ENCODE data around the gene VAV2. TPM values are rescaled to one million over a fixed set of nuclear protein-coding genes. Genes with fewer than 3 reads are reported as not detected.

The VAV2 gene
- total RNA-seq, 1 experiment from 2014 or later: 12.5 TPM

DNA sequence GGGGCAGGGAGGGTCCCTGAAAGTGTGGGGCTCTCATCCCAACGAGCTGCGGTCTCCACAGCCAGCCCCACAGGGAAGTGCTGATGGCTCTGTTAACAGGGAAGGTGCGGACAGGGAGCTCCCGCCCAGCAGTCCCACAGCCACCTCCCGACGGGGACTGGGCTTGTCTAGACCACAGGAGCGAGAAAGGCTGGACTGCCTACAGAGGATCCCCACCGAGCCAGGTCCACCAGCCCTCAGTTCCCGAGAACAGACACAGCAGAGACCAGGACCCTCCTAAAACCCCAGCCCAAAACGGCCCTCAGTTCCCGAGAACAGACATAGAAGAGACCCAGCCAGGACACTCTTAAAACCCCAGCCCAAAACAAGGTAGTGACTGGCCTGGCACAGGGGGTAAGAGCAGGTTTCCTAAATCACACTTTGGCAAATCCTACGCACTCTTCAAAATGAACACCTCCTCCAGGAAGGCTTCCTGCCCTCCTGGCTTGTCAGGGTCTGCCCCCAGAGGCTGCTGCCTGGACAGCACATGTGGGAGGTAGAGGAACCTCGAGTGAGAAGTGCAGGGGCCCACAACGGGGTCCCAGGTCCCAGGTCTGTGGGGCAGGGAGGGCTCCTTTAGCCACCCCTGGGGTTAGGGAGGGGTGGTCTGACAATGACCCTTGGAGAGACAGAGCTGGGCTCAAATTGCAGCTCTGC is 167.9 kb downstream of the VAV2 start:
- no peak for DNase-seq (ENCODE audit: low read depth)

- no peak for DNase-seq (ENCODE audit: low read depth)
Measured at GRCh38 chr9:133823189-133824105, 168.7 kb downstream of the VAV2 start.

DNA sequence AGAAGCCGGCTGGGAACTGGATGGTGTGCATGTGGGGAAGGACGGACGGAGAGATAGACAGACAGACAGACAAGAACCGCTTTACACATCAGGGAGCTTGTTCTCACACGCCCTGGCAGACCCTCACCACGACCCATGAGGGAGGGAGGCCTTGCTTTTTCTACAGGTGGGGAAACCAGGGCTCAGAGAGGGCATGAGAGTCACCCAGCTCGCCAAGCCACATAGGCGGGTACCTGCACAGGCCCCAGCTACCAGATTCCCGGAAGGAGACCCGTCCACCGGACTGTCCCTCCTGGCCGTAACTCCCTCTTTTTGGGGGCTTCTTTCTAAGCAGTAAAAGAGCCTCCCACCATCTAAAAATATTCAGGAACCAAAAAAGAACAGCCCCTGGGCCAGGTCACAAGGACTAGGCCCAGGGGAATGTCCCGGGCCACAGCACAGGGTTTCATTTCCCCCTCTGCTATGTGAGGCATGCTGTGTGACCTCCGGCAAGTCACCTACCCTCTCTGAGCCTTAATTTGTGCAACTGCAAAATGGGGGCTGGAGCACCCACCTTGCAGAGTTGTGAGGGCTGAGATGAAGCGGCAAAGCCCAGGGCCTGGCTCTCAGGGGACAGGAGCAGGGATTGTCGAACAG is 169.6 kb downstream of the VAV2 start:
- no peak for DNase-seq (ENCODE audit: low read depth)

DNA sequence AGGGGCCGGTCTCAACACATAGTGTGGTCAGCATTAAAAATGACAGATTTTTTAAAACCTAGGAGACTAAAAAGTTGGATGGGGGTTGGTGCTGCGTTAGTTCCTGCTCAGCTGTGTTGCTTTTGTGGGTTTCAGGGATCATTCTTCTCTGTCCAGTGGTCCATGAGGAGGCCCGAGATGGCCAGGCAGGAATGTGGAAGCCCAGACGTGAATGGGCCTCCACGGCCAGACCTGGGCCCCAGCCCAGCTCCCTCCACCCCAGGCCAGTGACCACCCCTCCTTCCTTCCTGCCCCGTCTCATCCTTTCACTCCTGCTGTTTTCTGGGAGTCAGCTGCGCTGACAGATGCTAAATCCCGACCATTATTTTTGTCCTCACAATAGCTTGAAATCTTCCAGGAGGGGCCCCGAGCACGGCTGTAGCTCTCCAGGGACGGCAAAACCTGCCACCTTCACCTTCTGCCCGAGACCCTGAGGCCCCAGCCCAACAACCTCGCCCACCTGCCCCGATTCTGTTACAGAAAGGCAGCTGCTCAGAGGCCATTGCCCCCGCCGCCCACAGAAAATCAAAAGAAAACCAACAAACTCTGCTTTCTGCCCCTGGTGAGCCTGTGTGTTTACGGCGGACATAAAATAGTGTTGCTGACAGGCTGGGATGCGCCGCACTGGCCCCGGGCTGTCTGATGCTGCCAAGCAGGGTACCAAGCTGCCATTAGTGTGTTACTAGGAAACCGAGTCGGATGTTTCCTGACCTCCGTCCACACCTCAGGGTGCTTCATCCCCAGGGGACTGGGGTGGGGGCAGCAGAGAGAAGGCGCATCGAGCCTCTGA is 170.3 kb downstream of the VAV2 start:
- DNase-seq (ENCODE audit: low read depth): no peak

- DNase-seq (ENCODE audit: low read depth): no peak
Measured at GRCh38 chr9:133819923-133820322, 172.2 kb downstream of the VAV2 start.

DNA sequence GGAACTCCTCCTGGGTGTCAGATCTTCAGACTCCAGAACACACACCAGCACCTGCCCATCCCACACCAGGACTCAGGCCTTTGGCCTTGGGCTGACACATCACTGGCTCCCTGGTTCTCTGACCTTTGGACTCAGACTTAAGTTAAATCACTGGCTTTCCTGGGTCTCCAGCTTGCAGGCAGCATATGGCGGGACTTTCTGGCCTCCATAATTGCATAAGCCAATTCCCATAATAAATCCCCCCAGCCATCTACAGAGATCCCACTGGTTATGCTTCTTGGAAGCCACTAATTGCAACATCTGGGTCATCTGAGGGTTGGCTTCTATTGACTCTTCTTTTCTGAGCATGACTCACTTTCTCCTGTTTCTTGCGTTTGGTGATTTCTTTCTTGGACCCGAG is 173.7 kb downstream of the VAV2 start:
- no peak for DNase-seq (ENCODE audit: low read depth)

DNA sequence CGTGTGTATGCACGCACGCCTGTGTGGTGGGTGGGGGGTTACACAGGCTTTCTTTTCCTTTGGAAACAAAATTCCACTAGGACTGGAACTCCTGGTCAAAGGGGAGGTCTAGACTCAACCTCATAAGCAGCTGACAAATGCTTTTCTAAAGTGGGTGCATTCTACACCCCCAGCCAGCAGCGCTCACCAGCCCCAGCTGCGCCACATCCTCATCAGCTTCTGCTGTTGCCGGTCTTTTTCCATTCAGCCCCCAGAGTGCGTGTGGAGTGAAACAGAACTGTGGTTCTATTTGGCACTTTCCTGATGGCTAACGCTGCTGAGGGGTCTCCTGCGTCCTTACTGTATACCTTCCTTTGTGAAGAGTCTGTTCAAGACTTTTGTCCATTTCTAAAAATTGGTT is 176.3 kb downstream of the VAV2 start:
- no peak for DNase-seq (ENCODE audit: low read depth)

DNA sequence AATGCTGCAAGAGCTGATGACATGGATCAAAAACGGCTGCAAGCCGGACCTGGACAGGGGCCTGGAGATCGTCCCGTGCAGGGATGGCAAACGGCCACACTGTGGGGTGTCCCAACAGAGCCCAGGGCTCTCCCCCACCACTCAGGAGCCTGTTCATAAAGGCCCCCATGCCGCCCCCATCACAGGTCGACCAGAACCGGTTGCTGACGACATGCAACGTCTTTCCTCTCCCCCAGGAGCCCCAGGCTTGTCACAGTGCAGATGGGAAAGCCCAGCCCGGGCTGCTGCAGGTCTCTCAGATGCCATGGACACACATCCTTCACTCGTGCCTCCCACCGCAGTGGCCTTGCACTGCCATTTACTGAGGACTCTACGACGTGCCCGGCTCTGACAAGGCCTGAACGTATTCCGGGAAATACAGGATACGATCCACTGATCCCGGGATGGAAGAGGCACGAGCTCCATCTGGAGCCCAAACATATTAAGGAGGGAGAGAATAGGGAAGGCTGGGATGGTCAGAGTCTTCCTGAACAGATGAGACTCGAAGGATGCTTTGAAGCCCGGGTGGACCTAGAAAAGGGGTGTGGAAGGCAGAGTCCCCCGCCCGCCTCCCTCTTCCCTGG is 177.4 kb downstream of the VAV2 start:
- no peak for DNase-seq (ENCODE audit: low read depth)

GRCh38 chr9:133813749-133814585 is 178.2 kb downstream of the VAV2 start:
- DNase-seq (ENCODE audit: low read depth): no peak

DNA sequence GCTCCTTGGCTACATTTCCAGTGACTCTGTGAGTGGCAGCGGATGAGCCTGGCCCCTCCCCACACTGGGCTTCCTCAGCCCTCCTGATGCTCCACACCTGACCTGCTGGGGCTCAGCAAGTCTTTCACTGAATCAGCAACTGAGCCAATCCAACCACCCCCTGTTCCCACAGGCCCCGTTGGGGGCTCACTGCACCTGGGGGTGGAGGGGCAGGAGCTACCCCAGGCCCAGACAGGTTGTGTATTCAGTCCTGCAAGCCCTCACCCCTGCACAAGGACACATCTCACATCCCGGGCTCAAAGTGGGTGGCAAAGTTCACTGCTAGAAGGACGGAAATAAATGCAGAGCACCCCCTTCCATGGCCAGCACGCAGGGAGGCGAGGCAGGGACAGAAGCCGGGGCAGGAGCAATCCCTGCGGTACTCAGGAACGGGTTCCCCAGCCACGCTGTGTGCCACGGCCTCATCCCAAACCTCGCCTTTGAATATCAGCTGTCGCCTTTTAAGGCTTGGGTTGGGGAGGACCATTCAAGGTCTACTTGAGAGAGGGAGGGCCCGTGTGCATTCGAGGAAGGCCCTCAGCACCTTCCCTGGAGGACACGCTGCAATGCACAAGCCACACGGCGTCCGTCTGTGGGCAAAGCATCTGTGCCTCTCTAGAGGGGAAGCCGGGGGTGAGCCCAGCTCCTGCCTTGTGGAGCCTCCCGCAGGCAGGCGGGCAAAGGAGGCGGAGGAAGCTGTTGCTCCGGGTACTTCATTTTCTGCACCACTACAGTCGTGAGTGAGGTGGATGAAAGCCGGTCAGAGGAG is 179.0 kb downstream of the VAV2 start:
- no peak for DNase-seq (ENCODE audit: low read depth)

- DNase-seq (ENCODE audit: low read depth): no peak
Measured at GRCh38 chr9:133812077-133812868, 179.9 kb downstream of the VAV2 start.

DNA sequence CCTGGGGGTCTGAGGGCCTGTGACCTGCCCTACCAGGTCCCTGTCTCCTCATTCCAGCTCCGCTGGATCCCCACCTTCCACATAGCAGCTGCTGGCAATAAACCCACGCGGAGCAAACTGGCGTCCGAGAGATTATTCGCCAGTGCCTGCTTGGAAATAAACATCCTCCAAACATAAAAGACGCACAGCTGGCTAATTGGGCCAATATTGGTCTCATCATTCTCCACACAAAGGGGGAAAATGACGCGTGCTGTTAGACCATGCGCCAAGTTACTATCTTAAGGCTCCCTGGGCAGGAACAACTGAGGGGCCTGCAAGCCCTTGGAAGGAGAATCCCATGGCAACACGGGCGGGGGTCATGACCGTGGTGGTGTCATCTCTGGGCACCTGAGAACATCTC is 180.7 kb downstream of the VAV2 start:
- no peak for DNase-seq (ENCODE audit: low read depth)

DNA sequence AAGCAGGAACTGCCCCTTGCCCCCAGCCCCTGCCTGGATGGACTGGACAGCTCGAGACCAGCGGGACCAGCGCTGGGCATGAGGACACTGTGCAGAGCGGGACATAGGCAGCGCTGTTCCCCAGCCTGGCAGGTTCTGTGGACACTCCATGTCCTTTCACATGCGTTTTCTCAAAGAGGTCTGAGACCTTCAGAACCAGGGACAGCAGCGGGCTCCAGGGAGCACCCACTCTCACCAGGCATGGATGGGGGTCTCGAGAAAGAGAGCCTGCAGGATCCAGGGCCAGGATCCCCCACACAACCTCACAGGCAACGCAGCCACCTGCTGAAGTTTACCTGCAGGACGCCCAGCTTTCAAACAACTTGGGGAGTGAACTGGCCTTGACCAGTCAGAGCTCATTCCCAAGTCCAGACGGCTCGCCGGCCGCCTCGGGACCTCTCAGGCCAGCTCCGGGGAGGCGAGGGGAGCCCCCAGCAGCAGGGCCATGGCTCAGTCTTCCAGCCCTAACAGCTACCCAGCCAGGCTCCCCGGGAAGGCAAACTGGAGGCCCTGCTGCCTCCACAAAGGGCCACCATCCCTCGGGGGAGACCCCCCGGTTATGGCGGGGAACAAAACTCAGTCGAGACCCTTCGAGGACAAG is 181.4 kb downstream of the VAV2 start:
- no peak for DNase-seq (ENCODE audit: low read depth)

DNA sequence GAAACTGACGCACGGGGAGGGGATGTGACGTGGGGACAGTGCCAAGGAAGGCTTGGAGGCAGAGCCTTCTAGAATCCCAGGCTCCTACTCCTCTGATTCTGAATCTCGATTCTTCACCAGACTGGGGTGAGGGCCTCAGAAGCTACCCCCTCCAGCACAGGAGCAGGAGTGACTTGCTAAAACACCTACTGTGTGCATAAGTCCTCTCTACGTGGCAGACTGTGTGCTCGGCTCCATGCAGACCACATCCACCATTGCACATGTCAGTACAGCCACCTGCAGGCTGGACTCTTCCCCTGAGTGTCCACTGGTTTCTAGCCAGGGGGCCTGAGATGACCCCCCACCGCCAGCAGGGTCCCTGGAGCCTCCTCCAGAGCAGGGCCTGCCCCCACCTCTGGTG is 182.8 kb downstream of the VAV2 start:
- DNase-seq (ENCODE audit: low read depth): no peak

DNA sequence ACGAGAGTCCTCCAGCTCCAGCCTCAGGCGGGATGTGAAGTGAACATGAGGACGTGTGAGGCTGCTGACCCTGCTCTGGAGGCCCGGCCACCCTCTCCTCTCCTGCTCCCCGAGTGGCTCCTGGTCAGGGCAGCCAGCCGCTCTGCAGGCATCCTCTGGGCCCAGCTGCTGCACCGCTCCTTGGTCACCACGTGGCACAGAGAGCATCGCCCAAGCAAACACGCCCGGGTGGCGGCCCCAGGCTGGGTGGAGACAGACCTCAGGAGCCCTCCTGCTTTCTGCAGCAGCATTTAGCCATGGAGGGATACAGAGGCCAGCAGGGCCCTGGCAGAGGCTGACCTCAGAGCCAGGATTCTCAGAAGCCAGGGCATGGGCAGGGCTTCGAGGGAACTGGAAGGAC is 184.3 kb downstream of the VAV2 start:
- DNase-seq (ENCODE audit: low read depth): no peak

DNA sequence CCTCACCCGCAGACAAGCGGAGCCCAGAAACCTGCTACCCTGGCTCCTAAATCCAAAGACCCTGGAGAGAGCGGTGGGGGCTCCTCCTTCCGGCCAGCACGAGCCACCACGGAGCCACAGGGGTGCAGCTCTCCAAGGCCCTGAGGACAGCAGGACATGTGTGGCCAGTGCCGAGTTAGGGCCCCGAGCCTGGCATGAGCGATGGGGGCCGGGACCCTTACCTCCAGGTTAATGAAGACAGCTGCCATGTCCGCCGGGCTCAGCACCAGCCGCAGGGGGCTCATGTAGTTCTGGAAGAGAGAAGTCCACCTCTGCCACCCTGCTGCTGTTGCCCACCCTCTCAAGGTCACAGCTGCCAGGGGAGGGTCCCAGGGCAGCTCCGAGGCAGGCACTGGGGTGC is 185.1 kb downstream of the VAV2 start:
- no peak for DNase-seq (ENCODE audit: low read depth)

GRCh38 chr9:133806623-133807010 is 185.5 kb downstream of the VAV2 start:
- DNase-seq (ENCODE audit: low read depth): no peak

All from HT1080 (cell line).